HG02870 (cell line): ENCODE data around the gene TEX52.

Source experiments
- ATAC-seq: cut with Tn5 transposase; IDR thresholded peaks from one replicate; pipeline ENCODE4 v1.9.1; 2021; ENCODE audit warnings: mild to moderate bottlenecking, moderate library complexity; ENCODE audit not compliant: unreplicated experiment

TEX52 gene

GRCh38 chr12:2801044-2801783 lies 55.6 kb downstream of the TEX52 start:
- no peak for ATAC-seq

- ATAC-seq, result no peak
These were observed 56.7 kb downstream of the TEX52 start for GRCh38 chr12:2800046-2800570.
